GM12878 (cell line): Measurements from ENCODE around the gene ITFG1. TPM values are rescaled to one million over a fixed set of nuclear protein-coding genes. Genes with fewer than 3 reads are reported as not detected.

Experiments used
- BACH1 ChIP-seq: fragments of 450-650 bp; IDR thresholded peaks from 2 replicates; pipeline ENCODE4 v1.6.1; 2017; ENCODE audit warnings: mild to moderate bottlenecking, borderline replicate concordance
- CBX3 ChIP-seq: fragments of 200-600 bp; sonication (generic); IDR thresholded peaks from 2 replicates; pipeline ENCODE4 v1.6.1; 2016; ENCODE audit warnings: low read depth, borderline replicate concordance
- CBX5 ChIP-seq: sonication (generic); IDR thresholded peaks from 2 replicates; pipeline ENCODE4 v1.6.1; 2016; ENCODE audit warnings: low read depth, moderate library complexity, mild to moderate bottlenecking, inconsistent platforms
- DPF2 ChIP-seq: fragments of 450-650 bp; IDR thresholded peaks from 2 replicates; pipeline ENCODE4 v1.6.1; 2017; ENCODE audit warnings: mild to moderate bottlenecking
- IKZF1 ChIP-seq: fragments of 450-650 bp; conservative IDR thresholded peaks from 2 replicates; pipeline ENCODE4 v1.6.1; 2017; ENCODE audit warnings: antibody characterized with exemption, mild to moderate bottlenecking
- IRF3 ChIP-seq: fragments of 450-650 bp; IDR thresholded peaks from 2 replicates; pipeline ENCODE4 v1.6.1; 2014; ENCODE audit warnings: mild to moderate bottlenecking
- LARP7 ChIP-seq: fragments of 450-650 bp; IDR thresholded peaks from 2 replicates; pipeline ENCODE4 v1.6.1; 2017; ENCODE audit warnings: mild to moderate bottlenecking
- MLLT1 ChIP-seq: fragments of 450-650 bp; IDR thresholded peaks from 2 replicates; pipeline ENCODE4 v1.6.1; 2016; ENCODE audit warnings: mild to moderate bottlenecking
- MTA2 ChIP-seq: fragments of 450-650 bp; IDR thresholded peaks from 2 replicates; pipeline ENCODE4 v1.6.1; 2016; ENCODE audit warnings: low read depth, mild to moderate bottlenecking, moderate library complexity
- SRF ChIP-seq, 2 experiments: IDR thresholded peaks; 2 replicates each; pipeline ENCODE4 v1.6.1; 2011; ENCODE audit warnings: low read depth in 2 of 2, low read length in 2 of 2, mild to moderate bottlenecking in 1 of 2, moderate library complexity in 1 of 2
- TAF1 ChIP-seq: IDR thresholded peaks from 2 replicates; pipeline ENCODE4 v1.6.1; 2011; ENCODE audit warnings: mild to moderate bottlenecking, low read depth, low read length, borderline replicate concordance
- ZBTB40 ChIP-seq: fragments of 450-650 bp; IDR thresholded peaks from 2 replicates; pipeline ENCODE4 v1.6.1; 2016; ENCODE audit warnings: mild to moderate bottlenecking, moderate library complexity, borderline replicate concordance
- polyA plus RNA-seq, 11 experiments: library from polyadenylated mRNA; depleted of rRNA in 4 of 11; unstranded in 6 of 11; stranded (reverse) in 5 of 11; fragments of >200 nt; fragmentation: Nextera tagmentation in 4 of 11; fragmentation: Illumina TruSeq in 1 of 11; extraction: Ambion mirVana in 4 of 11; extraction: Trizol in 1 of 11; gene quantifications; 1 replicate in 1 of 11; 2 replicates in 10 of 11; pipeline versions ENCODE4 v1.2.1 to v1.2.3, GENCODE V29; 2011 to 2016; ENCODE audit warnings: inconsistent platforms in 2 of 11, missing spikeins in 2 of 11, low read depth in 1 of 11
- total RNA-seq, 4 experiments: library from RNA; depleted of rRNA in 3 of 4; stranded (reverse); fragments of >200 nt in 3 of 4; fragmentation: Illumina TruSeq in 1 of 4; extraction: Trizol in 1 of 4; gene quantifications; 2 replicates each; pipeline versions ENCODE4 v1.2.1 to v1.2.3, GENCODE V29; 2013 to 2021

The ITFG1 gene
- total and polyA plus RNA-seq, 10 of the 15 experiments (the other 5 are each of a cell fraction or from before 2014, with no cell fraction given), result 9.3 to 56.3 (median 28.6) TPM

- TF ChIP-seq MLLT1 (no peak), CBX3 (no peak), DPF2 (no peak), IRF3 (no peak), SRF (IDR thresholded peaks at IDR 0.05; ENCODE audit: low read depth in 2 of 2, low read length in 2 of 2) (no peak), BACH1 (no peak), TAF1 (no peak), LARP7 (no peak), CBX5 (no peak), MTA2 (no peak), ZBTB40 (no peak), IKZF1 (no peak)
Observed at GRCh38 chr16:47175152-47175551, 285.7 kb downstream of the ITFG1 start (continued).
